Stimulated activated naive CD4-positive, alpha-beta T cell treated with Interleukin-2 at 50 U/mL for 16 hours (primary cell): ENCODE results near the gene ANKRD36C.
"Not testable (repeated sequence)": the region's sequence is repeated elsewhere in the genome, so short reads cannot be mapped to it uniquely, and the experiment has no call there.

Experiments used
- DNase-seq: peaks from one replicate; lab custom pipeline; 2025; lab: John Stamatoyannopoulos, UW

ANKRD36C gene

DNA sequence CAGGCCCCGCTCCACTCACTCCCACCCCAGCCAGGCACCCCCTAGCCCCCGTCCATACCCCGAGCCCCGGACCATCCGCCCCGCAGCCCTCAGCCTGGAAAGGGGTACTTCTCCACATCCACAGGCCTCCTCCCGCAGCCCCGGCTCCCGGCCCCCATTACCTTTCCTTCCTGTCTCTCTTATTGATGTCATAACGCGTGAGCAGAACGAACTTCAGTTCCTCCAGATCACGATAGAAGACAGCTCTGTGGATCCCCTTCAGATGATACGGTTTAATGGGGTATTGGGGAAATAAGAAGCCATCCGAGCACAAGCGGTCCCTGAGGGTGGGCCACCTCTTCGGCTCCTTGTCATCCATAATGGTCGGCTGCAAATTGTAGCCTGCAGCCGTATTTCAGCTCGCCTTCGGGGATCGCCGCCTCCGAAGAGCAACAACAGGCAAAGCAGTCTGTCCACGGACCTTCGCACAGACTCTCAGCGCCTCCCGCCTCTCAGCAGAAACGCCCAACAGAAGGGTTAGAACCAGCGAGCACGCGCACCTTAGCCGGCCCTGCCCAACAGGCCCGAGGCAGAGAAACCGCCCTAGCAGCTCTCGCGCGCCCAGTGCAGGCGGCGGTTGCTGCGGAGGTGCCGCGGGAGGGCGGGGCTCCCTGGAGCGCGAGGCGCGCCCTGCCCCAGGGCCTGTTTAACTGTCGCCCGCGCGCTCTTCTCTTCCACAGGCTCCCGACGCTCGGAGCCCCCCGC is at the start of gene ANKRD36C:
ANKRD36C (minus strand) TSS at position 474 of the 744 bp plus-strand sequence; CDS start at position 358, 116 bp downstream.
- not testable (repeated sequence) for DNase-seq

GRCh38 chr2:96035554-96035953 is 43.9 kb upstream of the ANKRD36C start:
- DNase-seq, result not testable (repeated sequence)

DNA sequence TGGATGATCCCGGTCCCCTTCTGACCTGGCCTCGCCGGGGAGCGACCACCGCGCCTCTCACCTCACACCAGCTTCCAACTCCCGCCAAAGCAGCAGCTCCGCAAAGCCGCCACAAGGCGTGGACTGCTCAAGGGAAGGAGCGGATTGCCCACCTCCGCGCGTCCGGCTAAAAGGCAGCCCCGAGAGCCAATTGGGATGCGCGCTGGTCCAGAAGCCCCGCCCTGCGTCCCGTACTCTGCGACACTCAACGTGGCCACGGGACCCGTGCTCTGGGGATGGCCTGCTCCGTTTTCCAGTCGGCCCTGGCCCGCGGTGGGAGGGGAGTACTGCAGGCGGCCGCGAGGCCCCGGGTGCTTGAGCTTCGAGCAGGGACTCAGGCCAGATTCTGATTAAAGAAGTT is 43.2 kb upstream of the ANKRD36C start, which contains the start of gene GPAT2:
GPAT2 (minus strand) TSS at position 125 of the 400 bp plus-strand sequence. CDS start 2,557 bp downstream, outside the sequence.
- not testable (repeated sequence) for DNase-seq

DNA sequence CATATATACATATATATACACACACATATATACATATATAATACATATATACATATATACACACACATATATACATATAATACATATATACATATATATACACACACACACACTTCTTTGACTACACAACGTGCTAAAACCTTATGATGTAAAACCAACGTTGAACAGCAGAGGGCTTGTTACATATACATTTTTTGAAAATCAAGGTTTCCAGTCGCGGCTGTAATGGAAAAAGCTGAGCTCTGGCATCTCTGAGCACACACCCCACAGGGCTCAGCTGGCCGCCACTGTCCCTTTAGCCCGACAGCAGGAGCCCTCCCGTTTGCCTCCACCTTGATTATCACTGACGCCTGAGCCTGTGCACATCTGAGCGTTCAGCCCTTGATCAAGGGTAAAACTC is 42.4 kb upstream of the ANKRD36C start:
- DNase-seq, result not testable (repeated sequence)

DNA sequence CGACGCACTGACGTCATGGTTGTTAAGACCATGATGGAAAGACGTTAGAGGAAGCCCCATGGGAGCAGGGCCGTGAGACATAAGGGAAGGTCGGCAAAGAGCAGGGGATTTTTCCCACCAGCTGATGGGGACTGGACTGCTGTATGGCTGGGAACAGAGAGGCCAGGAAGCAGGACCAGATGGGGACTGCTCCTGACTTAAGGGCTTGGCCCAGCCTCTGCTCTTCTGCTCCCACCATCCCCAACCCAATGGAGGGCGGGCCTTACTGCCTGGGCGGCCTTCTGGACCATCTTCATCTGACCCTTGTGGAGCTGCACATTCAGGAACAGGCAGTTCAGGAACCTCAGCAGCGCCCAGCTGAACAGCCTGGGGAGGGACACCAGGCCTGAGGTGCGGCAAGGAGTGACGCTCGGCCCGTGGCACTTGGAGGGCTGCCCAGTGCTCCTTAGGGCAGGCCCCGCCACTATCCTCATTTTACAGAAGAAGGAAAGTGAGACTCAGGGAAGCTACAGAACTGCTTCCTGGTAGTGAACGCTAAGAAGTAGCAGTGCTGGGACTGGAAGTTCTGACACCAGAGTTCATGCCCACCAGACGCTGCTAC is 36.2 kb upstream of the ANKRD36C start:
- DNase-seq, result not testable (repeated sequence)

DNA sequence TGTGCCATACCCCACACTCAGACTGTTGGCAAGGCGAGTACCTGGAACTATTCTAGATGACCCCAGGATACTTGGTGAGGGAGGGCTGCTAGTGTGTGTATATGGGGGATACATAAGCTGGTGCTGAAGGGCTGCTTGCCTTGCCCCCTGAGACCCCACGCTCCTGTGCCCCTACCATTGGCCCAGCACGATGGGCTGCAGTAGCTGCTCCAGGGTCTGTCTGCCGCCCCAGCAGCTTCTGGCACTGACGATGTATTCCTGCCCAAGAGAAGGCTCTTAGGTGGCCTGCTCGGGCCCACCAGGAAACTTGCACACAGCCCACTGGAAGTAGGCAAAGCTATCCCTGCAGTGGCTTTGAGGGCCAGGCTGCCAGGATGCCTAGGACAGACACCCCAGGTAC is 34.1 kb upstream of the ANKRD36C start:
- not testable (repeated sequence) for DNase-seq

- DNase-seq, result no peak
Measured at GRCh38 chr2:96025194-96025492, 33.5 kb upstream of the ANKRD36C start.

- no peak for DNase-seq
Measured at GRCh38 chr2:96024336-96025193, 32.9 kb upstream of the ANKRD36C start.

DNA sequence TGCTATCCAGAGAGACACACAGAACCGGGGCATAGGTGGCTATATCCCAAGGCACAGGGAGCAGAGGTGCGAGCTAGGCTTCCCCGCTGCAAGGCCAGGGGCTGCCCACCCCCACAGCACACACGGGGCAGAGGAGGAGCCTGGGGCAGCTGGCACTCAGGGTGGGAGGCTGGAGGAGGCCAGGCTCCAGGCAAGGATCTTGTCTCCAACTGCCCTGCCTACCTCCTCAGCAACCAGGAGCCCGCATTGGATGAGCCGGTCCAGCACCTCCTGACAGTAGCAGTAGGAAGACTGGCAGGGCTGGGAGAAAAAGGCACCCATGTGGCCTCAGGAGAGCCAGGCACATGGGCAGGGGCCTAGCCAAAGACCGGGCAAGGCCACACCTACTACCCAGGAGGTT is 32.1 kb upstream of the ANKRD36C start:
- DNase-seq, result not testable (repeated sequence)

DNA sequence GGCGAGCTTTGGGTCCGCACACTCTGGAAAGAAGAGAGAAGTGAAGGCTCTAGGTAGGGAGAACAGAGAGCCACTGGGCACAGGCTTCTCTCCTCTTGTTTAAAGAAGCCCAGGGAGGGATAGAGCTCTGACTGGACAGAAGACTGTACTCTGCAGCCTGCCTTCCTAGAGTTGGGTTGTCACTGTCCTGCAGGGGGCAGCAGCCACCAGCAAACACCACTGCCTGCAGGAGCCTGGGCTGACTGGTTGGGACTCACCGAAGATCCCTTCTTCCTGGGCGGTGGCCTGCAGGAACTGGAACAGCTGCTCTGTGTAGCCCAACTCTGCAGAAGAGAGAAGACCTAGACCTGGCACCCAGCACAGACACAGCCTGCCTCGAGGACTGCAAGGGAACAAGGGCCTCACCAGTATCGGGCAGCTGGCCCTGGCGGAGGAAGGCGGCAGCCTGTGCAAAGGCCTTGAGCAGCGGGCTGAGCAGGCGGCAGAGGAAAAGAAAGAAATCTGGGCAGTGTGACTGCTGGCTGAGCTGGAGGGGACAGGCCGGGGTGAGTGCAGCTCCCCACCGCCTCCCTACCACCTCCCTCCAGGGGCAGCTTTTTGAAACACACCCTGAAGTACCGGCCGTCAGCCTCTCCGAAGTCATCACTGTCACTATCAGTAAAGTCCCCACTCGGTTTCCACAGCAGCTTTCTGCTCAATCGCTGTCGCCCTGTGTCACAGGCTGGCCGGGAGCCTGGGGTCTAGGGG is 31.2 kb upstream of the ANKRD36C start:
- not testable (repeated sequence) for DNase-seq

GRCh38 chr2:96022126-96022525 is 30.5 kb upstream of the ANKRD36C start:
- not testable (repeated sequence) for DNase-seq

DNA sequence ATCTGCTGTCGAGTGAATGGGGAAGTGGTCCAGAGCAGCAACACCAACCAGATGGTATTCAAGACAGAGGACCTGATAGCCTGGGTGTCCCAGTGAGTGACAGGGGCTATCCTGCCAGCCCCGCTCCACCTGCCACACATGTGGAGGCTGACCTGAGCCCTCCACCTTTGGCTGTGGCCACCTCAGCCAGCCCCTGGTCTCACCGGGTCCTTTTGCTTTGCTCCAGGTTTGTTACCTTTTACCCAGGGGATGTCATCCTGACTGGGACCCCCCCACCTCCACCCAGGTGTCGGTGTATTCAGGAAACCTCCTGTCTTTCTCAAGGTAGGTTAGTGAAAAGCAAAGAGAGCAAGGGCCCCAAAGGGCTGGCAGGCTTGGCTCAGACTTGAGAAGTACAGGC is 29.5 kb upstream of the ANKRD36C start:
- not testable (repeated sequence) for DNase-seq

- not testable (repeated sequence) for DNase-seq
Measured at GRCh38 chr2:96019909-96020590, 28.4 kb upstream of the ANKRD36C start.

GRCh38 chr2:96016321-96016720 is 24.7 kb upstream of the ANKRD36C start:
- DNase-seq, result not testable (repeated sequence)

GRCh38 chr2:96012792-96013264 is 21.2 kb upstream of the ANKRD36C start:
- DNase-seq, result not testable (repeated sequence)

DNA sequence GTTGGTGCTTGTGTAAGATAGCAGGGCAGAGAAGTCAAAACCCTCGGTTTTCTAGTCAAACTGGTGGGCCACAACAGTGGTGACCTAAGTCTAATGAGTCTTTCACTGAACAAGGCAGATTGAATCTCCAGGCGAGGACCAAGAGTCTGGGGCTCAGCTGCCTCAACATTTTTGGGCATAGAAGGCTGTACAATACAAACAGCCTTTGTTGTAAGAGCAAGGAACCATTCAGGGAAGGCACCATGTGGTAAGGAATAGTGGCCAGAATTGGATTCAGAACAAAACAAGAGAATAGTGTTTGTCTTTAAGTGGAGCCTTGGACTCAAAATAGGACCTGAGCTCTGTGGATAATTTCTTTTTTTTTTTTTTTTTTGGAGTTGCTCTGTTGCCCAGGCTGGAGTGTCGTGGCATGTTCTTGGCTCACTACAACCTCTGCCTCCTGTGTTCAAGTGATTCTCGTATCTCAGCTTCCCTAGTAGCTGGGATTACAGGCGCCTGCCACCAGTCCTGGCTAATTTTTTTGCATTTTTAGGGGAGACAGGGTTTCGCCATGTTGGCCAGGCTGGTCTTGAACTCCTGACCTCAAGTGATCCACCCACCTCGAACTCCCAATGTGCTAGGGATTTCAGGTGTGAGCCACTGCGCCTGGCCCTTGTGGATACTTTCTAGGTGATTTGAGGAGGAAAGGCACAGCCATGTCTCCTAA is 20.6 kb upstream of the ANKRD36C start:
- not testable (repeated sequence) for DNase-seq

DNA sequence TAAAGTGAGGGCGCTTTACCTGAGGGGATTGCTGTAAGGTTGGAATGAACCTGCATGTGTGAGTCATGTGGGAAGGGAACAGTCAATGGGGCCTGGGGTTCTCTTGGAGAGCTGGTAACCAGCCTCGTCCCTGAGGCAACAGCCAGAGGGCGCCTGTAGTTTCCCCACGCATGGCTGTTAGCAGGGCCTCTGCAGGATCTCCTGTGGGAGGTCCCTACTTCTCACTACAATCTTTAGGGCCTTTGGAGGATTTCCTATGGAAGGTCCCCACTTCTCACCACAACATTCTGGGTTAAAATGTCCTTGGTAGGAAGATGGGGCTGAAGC is 19.5 kb upstream of the ANKRD36C start:
- not testable (repeated sequence) for DNase-seq

DNA sequence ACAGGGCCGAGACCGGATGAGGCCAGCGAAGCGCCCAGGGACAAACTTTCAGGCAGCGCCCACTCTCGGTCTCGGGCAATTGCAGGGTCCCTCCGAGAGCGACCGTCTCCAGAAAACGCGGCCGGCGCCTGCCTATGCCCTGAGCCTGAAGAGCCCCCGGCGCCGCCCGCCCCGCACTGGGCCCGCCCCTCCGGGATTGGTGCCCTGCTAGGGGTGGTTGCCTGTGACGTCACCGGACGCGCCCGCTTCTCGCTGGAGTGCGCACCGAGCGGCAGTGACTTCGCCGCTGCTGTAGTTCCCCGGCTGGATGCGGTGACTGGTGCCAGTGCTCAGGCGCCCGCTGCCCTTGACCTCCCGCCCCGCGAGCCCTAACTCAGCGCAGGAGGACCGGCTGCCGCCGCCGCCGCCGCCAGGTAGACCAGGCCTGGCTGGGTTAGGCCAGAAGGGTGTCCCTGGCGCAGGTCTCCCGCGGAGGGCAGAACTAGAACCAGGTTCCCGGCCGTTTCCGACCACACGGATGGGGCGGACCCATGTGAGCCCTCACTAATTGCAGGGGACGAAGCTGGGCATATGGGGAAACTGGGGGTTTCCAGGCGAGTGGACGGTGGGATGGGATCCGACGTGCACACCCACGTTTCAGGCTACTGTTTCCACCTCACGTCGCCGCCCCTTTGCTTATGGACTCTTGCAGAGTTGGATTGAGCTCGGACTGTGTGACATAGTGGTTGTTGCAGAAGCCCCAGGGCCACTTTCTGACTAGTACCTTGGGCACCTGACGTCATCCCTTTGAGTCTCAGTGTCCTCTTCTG is 18.9 kb upstream of the ANKRD36C start:
- not testable (repeated sequence) for DNase-seq

- DNase-seq, result not testable (repeated sequence)
Measured at GRCh38 chr2:96009833-96010232, 18.2 kb upstream of the ANKRD36C start.

GRCh38 chr2:96008051-96008450 is 16.4 kb upstream of the ANKRD36C start:
- not testable (repeated sequence) for DNase-seq
